HG02571 (cell line): ENCODE measurements around the gene MAPK10.
"Not testable (repeated sequence)": the region's sequence is repeated elsewhere in the genome, so short reads cannot be mapped to it uniquely, and the experiment has no call there.

Experiments
- ATAC-seq: cut with Tn5 transposase; IDR thresholded peaks from one replicate; pipeline ENCODE4 v1.9.1; 2021; ENCODE audit warnings: mild to moderate bottlenecking, moderate library complexity; ENCODE audit not compliant: unreplicated experiment

The MAPK10 gene

GRCh38 chr4:86203176-86203575 lies 156.7 kb downstream of the MAPK10 start:
- no peak for ATAC-seq

DNA sequence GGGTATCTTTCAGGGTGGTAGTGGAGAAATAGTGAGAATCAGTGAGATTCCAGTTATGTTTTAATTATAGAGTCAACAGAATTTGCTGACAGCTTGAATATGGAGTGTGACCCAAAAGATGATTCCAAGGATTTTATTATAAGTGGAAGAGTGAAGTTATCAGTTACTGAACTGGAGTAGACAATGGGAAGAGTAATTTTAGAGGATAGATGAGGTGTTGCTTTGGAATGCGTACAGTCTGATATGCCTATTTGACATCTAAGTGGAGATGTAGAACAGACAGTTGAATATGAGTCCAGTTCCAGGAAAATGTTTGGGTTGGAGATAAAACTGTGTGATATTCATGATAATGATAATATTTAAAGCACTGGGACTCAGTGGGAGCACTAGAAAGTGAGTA lies 174.2 kb downstream of the MAPK10 start:
- ATAC-seq = no peak

- no peak for ATAC-seq
These were observed 175.0 kb downstream of the MAPK10 start for GRCh38 chr4:86184901-86185285.

GRCh38 chr4:86184216-86184900 lies 175.5 kb downstream of the MAPK10 start:
- no peak for ATAC-seq

DNA sequence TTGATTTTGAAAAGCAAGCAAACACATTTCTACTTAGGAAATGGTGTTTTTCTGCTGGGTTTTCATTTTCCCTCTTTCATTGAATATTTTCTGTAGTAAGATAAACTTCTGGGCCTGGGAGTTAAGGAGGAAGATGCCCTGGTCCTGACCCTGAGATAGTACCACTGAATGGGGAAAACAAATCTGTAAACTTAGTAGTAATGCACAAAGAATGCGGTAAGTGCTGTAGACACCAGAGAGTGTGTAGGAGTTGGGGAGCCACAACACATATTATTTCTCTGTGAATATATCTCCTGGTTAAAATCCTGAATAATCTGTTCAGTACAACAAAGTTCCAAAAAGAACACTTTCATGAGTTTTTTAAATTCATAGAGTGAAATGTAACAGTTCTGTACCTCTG lies 178.3 kb downstream of the MAPK10 start:
- ATAC-seq = no peak

DNA sequence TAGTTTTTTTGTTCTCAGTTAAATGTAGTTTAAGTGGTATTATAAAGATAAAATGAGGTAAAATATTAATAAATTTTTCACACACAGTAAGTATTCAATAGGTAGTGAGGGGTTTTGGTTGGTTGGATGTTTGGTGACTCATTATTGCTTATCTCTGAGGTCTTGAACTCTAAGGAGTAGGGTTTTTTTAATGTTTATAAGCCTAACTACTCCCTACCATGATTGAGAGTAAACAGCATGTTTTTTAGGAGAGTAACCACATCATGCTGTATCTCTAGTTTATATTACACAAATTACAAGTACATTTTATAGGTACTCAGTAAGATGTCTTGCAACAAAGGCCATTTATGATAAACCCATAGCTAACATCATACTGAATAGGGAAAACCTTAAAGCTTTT lies 181.6 kb downstream of the MAPK10 start:
- ATAC-seq = no peak

DNA sequence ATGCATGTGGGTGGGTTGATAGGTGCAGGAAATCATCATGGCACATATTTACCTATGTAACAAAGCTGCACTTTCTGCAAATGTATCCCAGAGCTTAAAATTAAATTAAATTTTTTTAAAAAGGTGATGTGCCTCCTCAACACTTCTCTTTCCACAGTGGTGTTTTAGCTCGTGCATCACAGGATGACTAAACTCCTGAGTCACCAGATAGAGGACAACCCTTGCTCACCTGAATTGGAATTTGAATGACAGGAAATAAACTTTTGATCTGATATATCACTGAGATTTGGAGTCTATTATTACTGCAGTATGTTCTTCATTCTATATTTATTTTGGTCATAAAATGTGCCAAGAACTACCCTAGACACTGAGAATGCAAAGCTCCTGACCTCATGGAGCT lies 185.3 kb downstream of the MAPK10 start:
- no peak for ATAC-seq

GRCh38 chr4:86168335-86168734 lies 191.5 kb downstream of the MAPK10 start:
- not testable (repeated sequence) for ATAC-seq

DNA sequence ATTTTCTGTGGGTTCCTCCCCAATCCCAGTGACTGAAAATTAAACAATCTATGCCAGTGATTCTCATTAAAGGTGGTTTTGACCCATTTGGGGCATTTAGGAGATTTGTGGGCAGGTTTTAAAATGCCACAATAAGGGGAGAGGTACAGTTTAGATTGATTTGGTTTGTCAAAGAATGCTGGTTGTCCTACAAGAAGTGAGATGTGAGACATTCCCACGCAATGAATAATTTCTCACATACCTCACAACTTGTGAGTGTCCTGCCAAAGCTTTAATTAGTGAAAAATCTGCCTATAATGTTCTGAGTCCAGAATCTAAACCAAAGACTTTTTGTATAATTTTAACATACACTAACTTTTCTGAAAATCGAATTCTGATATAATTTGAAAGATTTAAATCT lies 199.4 kb downstream of the MAPK10 start:
- ATAC-seq = no peak

DNA sequence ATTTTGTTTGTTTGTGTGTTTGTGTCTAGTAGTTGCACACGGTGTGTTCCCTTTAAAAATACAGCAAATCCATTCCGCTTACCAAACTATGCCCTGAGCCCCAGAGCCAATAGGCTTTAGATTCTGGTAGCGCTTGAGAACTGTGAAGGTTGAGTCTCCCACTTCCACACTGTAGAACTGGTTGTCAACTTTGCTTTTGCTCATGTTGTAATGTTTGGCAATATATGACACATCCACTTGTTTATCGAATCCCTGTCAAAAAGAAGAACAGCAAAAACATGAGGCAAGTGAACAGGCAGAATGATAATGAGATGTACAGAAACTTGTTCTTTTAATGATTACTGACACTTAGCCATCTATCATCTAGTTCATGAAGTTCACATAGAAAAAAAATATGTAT lies 200.6 kb downstream of the MAPK10 start:
- ATAC-seq = no peak

GRCh38 chr4:86156531-86156930 lies 203.3 kb downstream of the MAPK10 start:
- ATAC-seq = no peak

- ATAC-seq = no peak
These were observed 204.1 kb downstream of the MAPK10 start for GRCh38 chr4:86155766-86156165.

- no peak for ATAC-seq
These were observed 207.4 kb downstream of the MAPK10 start for GRCh38 chr4:86152454-86152853.

DNA sequence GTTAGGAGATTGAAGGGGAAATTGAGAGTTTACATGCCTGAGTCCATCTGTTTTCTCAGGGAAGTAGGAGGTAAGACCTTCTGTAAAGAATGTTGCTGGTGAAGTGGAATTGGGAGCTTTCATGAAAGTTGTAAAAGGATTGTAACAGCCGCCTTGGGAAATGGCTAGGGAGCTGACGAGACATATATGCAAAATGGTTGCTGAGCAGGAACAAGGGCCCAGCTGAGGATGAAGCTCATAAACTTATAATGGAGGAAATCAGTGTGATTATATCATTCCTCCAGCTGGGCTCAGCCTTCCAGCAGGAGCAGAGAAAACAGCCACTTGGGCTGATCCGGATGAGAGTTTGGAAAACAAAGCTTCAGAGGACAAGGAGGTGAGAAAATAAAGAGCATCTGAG lies 208.7 kb downstream of the MAPK10 start:
- ATAC-seq = no peak

DNA sequence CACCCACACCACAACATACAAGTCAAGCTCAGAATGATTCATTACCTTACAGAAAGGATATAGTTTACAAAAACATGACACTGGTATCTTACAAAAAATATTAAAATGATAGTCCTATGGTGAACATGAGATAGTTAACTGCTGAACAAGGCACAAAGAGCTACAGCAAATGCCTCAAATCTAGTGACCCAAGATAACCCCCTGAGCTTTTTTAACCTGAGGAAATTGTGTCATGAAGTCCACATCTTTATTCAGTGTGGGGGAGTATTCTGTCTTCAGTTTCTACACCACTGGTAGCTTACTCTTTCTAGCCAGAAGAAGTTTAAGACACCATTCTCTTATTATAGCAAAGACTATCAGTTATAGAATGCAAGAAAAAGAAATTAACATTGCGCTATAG lies 218.7 kb downstream of the MAPK10 start:
- no peak for ATAC-seq

DNA sequence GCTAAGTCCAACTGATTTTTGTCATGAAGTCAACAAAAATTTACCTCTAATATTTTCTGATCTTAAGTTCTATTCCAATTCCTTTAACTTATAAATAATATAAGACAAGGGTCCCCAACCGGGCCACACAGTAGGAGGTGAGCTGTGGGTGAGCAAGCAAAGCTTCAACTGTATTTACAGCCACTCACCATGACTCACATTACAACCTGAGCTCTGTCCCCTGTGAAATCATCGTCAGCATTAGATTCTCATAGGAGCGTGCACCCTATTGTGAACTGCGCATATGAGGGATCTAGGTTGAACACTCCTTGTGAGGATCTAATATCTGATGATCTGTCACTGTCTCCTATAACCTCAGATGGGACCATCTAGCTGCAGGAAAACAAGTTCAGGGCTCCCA lies 227.4 kb downstream of the MAPK10 start:
- ATAC-seq = no peak

DNA sequence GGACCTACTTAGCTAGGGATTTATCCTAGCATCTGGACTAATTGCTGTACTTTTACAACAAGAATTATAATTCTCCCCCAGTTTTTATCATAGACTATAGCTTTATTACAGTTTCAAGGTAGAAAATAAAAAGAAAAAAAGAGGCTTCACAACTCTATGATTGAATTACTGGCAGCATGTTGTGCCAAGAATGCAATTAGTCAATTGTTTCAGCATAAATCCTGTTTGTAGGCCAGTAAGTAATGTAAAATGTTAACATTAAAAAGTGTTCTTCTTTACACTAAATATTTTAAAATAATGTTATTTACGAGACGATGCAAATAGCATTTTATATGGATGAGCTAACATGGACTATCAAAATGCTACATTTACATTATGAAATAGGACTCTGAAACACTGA lies 228.4 kb downstream of the MAPK10 start:
- ATAC-seq = no peak

DNA sequence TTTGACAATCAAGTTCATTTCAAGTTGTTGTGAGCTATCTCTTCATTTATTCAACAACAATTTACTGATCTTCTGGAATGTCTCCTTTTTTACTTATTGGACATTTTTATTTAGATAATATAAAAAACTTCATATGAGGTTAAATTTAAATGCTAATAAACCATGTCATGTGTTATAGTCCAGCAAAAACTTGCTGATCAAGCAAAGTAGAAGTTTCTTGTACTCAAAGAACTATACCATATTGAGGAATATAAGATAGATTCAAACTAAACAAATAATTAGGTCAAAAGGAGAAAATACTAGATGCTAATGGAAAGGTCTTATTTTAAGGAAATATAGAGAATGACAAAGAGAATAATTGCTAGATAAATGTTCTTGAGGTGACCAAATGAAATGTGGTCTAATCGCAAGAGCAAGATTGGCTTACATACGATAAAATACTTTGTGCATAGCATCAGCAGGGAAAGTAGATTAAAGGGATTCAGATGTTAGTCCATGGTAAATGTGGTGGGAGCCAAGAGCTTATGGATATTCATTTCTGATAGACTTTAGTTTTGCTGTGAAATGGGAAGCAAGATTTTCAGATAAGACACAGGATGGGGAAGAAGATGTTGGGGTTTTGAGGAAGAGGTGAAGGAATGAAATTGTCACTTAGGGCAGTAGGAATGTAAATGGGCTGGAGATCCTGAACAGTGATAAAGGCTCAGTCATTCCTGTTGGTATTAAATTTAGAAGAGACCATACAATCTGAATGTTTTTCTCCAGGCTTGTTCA lies 229.5 kb downstream of the MAPK10 start:
- no peak for ATAC-seq

- ATAC-seq = no peak
These were observed 230.3 kb downstream of the MAPK10 start for GRCh38 chr4:86129546-86129945.

DNA sequence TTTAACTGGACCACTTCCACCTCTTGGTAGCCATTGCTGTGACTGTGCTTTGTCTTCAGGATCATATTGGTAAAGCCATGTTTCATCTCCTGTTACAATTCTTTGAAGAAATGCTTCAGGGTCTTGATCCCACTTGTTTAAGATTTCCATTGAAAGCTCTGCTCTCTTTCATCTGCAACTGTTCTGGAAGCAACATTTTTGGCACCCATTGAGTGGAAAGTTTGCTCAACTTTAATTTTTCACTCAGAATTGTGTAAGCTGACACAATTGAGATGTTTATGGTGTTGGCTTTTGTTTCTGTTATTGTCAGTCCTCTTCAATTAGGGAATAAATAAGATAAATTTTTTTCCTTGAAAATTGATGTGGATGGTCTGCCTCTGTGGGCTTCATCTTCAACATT lies 237.4 kb downstream of the MAPK10 start:
- ATAC-seq = no peak

DNA sequence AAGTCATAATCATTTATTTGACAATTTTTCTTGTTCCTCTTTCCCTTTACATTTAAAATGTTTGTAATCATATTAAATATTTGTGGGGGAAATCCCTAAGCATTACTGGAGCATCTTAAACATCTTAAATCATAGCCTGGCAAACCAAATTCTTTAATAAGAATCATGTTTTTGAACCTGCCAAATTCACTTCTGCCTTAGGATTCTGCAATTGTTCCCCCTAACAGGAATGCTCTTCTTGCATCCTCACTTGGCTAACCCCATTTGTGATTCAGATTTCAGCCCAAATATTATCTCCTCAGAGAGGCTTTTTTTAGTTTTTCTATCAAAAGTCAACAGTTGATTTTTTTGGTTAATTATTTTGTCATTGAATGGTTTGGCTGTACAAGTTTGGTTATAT lies 241.1 kb downstream of the MAPK10 start:
- ATAC-seq = no peak

GRCh38 chr4:86117705-86118302 lies 242.0 kb downstream of the MAPK10 start:
- ATAC-seq = no peak
